GM12873 (cell line): ENCODE data around the gene IPO4.

Experiments used
- TF ChIP-seq, protein P1 (sequence below): IDR thresholded peaks from 2 replicates; pipeline ENCODE4 v1.5.1; 2012; ENCODE audit warnings: low read depth, mild to moderate bottlenecking, moderate library complexity, low read length, control low read depth; ENCODE audit not compliant: insufficient read depth; ENCODE audit errors: missing control alignments

Gene IPO4

DNA sequence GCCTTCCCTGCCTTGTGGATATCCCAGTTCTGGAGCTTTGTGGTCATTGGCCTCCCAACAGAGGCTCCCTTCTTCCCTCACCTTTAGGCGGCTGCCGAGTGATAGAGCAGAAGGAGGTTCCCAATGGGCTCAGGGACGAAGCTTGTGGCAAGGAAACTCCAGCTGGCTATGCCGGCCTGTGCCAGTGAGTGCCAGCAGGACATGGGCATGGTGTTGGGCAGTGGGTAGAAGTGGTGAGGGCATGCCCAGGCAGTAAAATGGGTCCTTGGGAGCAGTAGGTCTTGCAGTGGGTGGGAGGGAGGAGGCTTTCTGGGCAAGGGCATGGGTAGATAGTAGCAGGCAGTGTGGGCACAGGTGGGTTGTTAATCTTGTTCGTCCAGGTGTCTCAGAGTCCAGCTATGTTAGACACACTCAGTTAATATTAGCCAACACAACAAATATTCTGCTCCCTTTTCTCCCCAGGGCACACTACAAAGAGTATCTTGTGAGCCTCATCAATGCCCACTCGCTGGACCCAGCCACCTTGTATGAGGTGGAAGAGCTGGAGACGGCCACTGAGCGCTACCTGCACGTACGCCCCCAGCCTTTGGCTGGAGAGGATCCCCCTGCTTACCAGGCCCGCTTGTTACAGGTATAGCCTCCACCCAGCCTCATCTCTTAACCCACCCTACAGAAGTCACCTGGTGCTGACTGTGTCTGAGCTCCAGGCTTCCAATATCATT lies 28.7 kb downstream of the IPO4 start:
- TF ChIP-seq, protein P1, sequence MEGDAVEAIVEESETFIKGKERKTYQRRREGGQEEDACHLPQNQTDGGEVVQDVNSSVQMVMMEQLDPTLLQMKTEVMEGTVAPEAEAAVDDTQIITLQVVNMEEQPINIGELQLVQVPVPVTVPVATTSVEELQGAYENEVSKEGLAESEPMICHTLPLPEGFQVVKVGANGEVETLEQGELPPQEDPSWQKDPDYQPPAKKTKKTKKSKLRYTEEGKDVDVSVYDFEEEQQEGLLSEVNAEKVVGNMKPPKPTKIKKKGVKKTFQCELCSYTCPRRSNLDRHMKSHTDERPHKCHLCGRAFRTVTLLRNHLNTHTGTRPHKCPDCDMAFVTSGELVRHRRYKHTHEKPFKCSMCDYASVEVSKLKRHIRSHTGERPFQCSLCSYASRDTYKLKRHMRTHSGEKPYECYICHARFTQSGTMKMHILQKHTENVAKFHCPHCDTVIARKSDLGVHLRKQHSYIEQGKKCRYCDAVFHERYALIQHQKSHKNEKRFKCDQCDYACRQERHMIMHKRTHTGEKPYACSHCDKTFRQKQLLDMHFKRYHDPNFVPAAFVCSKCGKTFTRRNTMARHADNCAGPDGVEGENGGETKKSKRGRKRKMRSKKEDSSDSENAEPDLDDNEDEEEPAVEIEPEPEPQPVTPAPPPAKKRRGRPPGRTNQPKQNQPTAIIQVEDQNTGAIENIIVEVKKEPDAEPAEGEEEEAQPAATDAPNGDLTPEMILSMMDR: no peak

DNA sequence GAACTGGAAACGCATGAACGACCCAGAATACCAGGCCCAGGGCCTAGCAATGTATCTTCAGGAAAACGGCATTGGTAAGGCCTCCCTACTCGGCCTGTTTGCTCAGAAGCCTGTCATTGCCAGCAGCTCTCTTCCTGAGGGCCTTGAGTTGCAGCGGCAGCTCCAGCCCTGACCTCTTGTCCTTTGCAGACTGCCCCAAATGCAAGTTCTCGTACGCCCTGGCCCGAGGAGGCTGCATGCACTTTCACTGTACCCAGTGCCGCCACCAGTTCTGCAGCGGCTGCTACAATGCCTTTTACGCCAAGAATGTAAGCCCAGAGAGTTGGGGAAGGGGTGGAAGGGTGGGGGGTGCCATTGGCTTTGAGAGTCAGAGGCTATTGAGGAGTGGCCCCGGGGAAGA lies 31.3 kb downstream of the IPO4 start:
- TF ChIP-seq, protein P1: no peak

DNA sequence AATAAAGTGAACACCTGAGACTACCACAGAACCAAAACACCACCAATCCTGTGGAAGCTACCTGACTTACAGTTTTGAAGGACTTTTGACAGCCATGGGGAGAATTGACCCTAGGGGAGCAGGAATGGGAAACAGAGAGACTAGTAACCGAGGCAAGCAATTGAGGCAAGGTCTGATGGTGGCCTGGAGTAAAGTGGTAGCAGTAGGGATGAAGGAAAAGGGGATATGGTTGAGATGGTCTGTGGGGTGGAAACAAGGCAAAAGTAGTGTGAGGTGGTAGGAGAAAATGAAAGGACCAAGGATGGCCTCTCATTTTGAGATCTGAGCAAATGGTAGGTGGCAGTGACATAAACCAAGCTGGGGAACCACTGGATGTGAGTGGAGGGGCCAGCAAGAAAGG lies 31.8 kb downstream of the IPO4 start:
- TF ChIP-seq, protein P1: no peak

DNA sequence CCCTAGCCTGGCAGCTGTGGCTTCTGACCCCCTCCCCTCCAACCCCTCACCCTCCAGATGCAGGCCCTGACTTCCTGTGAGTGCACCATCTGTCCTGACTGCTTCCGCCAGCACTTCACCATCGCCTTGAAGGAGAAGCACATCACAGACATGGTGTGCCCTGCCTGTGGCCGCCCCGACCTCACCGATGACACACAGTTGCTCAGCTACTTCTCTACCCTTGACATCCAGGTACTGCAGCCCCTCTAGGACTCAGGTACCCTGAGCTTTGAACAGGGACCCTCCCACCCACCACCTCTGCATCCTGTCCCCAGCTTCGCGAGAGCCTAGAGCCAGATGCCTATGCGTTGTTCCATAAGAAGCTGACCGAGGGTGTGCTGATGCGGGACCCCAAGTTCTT lies 33.5 kb downstream of the IPO4 start:
- TF ChIP-seq, protein P1: no peak

DNA sequence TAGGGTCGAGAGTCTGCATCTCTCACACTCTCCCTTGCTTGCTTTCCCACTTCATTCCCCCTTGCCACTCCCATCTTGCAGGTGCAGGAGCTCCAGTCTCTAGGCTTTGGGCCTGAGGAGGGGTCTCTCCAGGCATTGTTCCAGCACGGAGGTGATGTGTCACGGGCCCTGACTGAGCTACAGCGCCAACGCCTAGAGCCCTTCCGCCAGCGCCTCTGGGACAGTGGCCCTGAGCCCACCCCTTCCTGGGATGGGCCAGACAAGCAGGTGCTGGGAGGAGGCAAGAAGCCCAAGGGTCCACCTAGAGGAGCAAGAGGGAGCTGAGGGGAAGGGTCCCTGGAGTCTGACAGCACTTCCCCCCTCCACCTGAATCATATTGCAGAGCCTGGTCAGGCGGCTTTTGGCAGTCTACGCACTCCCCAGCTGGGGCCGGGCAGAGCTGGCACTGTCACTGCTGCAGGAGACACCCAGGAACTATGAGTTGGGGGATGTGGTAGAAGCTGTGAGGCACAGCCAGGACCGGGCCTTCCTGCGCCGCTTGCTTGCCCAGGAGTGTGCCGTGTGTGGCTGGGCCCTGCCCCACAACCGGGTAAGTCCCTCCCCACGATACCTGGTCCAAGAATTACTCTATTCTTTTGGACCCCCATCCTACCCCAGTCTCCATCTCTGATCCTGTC lies 37.1 kb downstream of the IPO4 start:
- TF ChIP-seq, protein P1: no peak

DNA sequence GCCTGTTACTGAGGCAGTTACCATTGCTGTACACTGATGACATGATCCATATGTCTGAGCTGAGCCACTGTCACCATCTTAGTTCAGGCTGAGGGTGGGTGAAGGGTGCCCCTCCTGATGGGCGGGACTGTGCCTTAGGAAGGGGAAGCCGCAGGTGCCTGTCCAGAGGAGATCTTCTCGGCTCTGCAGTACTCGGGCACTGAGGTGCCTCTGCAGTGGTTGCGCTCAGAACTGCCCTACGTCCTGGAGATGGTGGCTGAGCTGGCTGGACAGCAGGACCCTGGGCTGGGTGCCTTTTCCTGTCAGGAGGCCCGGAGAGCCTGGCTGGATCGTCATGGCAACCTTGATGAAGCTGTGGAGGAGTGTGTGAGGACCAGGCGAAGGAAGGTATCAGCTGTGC lies 37.6 kb downstream of the IPO4 start:
- TF ChIP-seq, protein P1: no peak

DNA sequence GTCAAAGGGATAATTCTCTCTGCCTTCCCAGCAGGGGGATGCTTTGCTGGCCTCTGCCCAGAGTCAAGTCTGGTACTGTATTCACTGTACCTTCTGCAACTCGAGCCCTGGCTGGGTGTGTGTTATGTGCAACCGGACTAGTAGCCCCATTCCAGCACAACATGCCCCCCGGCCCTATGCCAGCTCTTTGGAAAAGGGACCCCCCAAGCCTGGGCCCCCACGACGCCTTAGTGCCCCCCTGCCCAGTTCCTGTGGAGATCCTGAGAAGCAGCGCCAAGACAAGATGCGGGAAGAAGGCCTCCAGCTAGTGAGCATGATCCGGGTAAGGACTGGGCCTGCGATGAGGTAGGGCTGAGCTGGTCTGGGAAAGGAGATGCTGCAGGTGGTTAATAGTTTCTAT lies 38.0 kb downstream of the IPO4 start:
- TF ChIP-seq, protein P1: no peak
